Immature natural killer cell (primary cell): ENCODE data around the gene MPDU1. TPM values are rescaled to one million over a fixed set of nuclear protein-coding genes. Genes with fewer than 3 reads are reported as not detected.
"Not testable (repeated sequence)": the region's sequence is repeated elsewhere in the genome, so short reads cannot be mapped to it uniquely, and the experiment has no call there.

Source experiments
- DNase-seq, 3 donors: peaks; one replicate each; pipeline ENCODE4 v3.0.0; 2022; ENCODE audit warnings: mixed read lengths in 1 of 3
- H3K27ac Mint-ChIP-seq, 6 donors: one replicate each; pipeline ENCODE4 v1.8.0; 2020; ENCODE audit warnings: mixed read lengths in 6 of 6, mild to moderate bottlenecking in 5 of 6, inconsistent platforms in 4 of 6, moderate library complexity in 3 of 6
- H3K27me3 Mint-ChIP-seq, 3 donors: one replicate each; pipeline ENCODE4 v1.8.0; 2020 to 2021; ENCODE audit warnings: low read depth in 3 of 3, mild to moderate bottlenecking in 3 of 3, mixed read lengths in 3 of 3, moderate library complexity in 3 of 3, inconsistent platforms in 1 of 3
- H3K36me3 Mint-ChIP-seq, 3 donors: one replicate each; pipeline ENCODE4 v1.8.0; 2020; ENCODE audit warnings: mixed read lengths in 3 of 3, inconsistent platforms in 2 of 3, mild to moderate bottlenecking in 2 of 3
- H3K4me1 Mint-ChIP-seq, 2 donors: one replicate each; pipeline ENCODE4 v1.8.0; 2020; ENCODE audit warnings: inconsistent platforms in 2 of 2, mild to moderate bottlenecking in 2 of 2, mixed read lengths in 2 of 2, moderate library complexity in 1 of 2
- H3K4me3 Mint-ChIP-seq, 5 donors: one replicate each; pipeline ENCODE4 v1.8.0; 2020; ENCODE audit warnings: mild to moderate bottlenecking in 5 of 5, mixed read lengths in 5 of 5, inconsistent platforms in 3 of 5, moderate library complexity in 3 of 5
- H3K9me3 Mint-ChIP-seq, 6 donors: one replicate each; pipeline ENCODE4 v1.8.0; 2020; ENCODE audit warnings: mild to moderate bottlenecking in 6 of 6, mixed read lengths in 6 of 6, inconsistent platforms in 4 of 6, moderate library complexity in 3 of 6
- polyA plus RNA-seq, 3 donors: library from polyadenylated mRNA; unstranded; fragments of 300-500 nt; fragmentation: Illumina TruSeq; gene quantifications; one replicate each; pipeline ENCODE4 v1.2.3, GENCODE V29; 2021

The MPDU1 gene
- polyA plus RNA-seq, 3 donors from 2014 or later: 31.6 to 44.0 (median 41.6) TPM

DNA sequence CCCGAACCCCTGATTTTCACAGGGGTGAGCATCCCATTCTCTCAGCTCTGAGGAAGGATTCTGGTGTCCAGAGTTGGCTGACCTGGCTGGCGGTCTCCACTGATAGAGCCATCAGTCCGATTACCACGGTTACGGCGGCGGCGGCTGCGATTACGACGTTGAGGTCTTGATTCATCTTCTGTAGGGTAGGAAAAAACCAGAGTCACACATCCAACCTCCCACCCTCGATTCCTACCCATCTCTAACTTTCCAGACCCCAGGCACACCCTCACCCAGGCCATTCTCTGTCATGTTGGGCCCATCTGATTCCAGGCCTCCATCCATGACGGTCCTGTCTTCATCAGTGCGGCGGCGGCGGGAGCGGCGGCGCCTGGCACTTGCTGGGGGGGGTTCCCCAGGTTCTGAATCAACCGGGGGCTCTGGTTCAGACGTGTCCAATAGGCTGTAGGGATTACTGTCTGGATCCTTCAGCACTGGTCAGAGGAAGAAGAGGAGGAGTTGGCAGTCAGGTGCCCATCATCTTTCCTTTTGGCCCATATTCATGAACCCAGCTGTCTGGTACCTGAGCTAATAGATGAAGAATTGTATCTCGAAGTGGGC lies 8.9 kb downstream of the MPDU1 start:
- Mint-ChIP-seq H3K27me3 (peaks cover 0 to 5% (median 0%) of the 10 kb centered on the region in 3 donors), H3K4me3 (no peak overlapping the region), H3K36me3 (peaks cover 24 to 45% (median 28%) of the 10 kb centered on the region in 3 donors), H3K27ac (no peak overlapping the region), H3K4me1 (peaks cover 0 to 2% of the 10 kb centered on the region in 2 donors), H3K9me3 (no peaks in the 10 kb centered on the region)
- no peak for DNase-seq

DNA sequence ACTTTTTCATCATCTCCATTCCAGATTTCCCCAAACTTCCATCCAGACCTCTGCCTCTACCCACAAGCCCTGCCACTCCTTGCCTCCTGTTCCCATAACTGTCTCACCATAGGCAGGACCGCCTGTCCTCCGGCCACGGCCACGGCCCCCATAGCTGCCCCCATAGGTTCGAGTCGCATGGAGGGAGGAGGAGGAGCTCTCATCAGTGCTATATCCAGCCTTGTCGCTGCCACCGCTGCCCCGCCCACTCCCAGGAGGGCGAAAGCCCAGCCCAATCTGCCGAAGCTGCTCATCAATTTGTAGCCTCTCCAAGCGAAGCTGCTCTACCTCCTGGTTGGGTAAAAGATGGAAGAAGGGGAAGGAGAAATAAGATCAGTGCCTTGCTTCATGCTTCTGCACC lies 9.6 kb downstream of the MPDU1 start:
- H3K9me3 Mint-ChIP-seq: no peaks in the 10 kb centered on the region
- peak overlapping the region in 1 of 6 donors; percentile 49 for H3K27ac Mint-ChIP-seq
- no peak for DNase-seq
- H3K36me3 Mint-ChIP-seq: peaks cover 24 to 45% (median 28%) of the 10 kb centered on the region in 3 donors
- no peak overlapping the region for H3K4me3 Mint-ChIP-seq
- H3K27me3 Mint-ChIP-seq: peaks cover 0 to 5% (median 1%) of the 10 kb centered on the region in 3 donors
- peaks cover 0 to 2% of the 10 kb centered on the region in 2 donors for H3K4me1 Mint-ChIP-seq

DNA sequence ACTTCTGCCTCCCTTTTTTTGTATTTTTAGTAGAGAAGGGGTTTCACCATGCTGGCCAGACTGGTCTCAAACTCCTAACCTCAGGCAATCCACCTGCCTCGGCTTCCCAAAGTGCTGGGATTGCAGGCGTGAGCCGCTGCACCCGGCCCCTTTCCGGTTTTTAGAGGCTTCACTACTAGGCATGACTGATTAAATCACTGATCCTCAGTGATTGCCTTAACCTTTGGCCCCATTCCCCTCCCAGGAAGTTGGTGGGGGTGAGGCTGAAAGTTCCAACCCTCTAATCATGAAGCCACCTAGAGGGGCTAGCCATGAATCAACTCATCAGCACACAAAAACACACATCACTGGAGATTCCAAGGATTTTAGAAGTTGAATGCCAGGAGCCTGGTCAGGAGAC lies 13.9 kb downstream of the MPDU1 start:
- H3K9me3 Mint-ChIP-seq, H3K4me1 Mint-ChIP-seq, H3K27ac Mint-ChIP-seq, H3K27me3 Mint-ChIP-seq, H3K4me3 Mint-ChIP-seq, DNase-seq: not testable (repeated sequence)
- H3K36me3 Mint-ChIP-seq: peaks cover 27 to 44% (median 29%) of the 10 kb centered on the region in 3 donors

DNA sequence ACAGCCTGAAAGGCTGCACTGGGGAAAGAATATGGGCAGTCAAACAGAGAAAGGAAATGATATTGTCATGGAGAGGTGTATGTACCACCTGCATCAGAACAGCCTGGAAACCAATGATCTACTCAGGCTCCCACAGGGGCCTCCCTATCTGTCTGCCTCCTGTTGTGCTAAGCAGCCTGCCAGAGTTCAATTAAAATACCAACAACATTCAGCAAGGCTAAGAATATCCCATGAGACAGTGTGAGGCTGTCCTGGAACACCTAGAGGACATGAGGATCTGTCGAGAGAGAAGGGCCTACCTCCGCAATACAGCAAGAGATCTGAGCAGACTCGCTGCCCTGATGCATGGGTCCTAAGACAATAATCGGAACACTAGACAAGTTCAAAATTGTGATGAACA lies 22.6 kb downstream of the MPDU1 start:
- peaks cover 19 to 33% (median 20%) of the 10 kb centered on the region in 3 donors for H3K36me3 Mint-ChIP-seq
- H3K9me3 Mint-ChIP-seq: no peaks in the 10 kb centered on the region
- H3K4me3 Mint-ChIP-seq: no peak overlapping the region
- H3K4me1 Mint-ChIP-seq: peaks cover 7 to 24% of the 10 kb centered on the region in 2 donors
- peaks cover 0 to 4% (median 0%) of the 10 kb centered on the region in 3 donors for H3K27me3 Mint-ChIP-seq
- DNase-seq: no peak
- H3K27ac Mint-ChIP-seq: peak overlapping the region in 1 of 6 donors; percentile 21

DNA sequence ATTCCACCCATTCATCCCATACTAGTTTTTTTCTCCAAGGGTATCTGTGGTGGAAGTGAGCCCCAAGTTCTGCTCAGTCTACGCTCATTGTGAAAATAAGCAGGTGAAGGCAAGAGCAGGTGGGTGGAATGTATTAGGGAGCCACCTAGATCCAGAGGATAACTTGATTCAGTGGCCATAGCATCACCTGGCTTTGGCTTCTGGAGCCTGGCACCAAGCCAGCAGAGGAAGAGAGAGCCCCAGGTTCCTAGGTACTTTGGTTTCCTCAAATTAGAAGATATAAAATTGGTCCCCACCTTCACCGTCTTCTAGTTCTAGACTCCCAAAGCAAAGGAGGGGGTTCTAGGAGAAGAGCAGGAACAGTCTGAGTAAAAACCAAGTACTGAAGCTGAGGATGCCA lies 27.0 kb downstream of the MPDU1 start:
- peaks cover 33 to 51% of the 10 kb centered on the region in 2 donors for H3K4me1 Mint-ChIP-seq
- no peak for DNase-seq
- no peaks in the 10 kb centered on the region for H3K9me3 Mint-ChIP-seq
- peaks cover 5 to 14% (median 12%) of the 10 kb centered on the region in 3 donors for H3K27me3 Mint-ChIP-seq
- H3K4me3 Mint-ChIP-seq: no peak overlapping the region
- H3K36me3 Mint-ChIP-seq: peaks cover 9 to 17% (median 9%) of the 10 kb centered on the region in 3 donors
- H3K27ac Mint-ChIP-seq: peak overlapping the region in 1 of 6 donors; percentile 49

DNA sequence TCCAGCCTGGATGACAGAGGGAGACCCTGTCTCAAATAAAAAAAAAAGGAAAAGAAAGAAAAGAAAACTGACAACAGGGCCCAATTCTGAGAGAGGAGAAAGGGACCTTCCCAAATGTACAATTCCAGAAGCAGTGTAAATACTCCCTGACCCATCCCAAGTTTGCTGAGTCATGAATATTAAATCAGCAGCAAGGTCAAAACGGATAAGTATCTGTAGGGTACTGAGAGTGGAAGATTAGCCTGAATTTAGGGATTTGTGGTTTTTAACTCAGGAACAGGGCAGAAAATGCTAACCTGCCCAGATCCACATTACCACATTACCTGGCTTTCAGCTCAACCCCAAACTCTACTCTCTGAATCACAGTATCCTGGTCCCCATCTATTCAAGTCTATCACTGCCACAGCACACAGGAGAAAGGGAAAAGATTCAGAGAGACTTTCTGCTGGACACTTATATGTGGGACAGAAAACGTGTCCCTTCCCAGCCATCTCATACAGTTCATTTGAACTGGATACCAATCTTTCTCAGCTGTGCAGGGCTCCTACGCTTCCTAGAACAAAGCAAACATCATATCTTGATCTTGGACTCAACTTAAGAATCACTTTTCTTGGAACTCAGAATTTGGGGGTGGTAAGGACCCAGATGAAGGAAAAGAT lies 28.1 kb downstream of the MPDU1 start:
- Mint-ChIP-seq H3K27ac (peak overlapping the region in 4 of 6 donors; percentile 2 to 76 (median 51)), H3K4me3 (peak overlapping the region; percentile 13 to 62 (median 58))

DNA sequence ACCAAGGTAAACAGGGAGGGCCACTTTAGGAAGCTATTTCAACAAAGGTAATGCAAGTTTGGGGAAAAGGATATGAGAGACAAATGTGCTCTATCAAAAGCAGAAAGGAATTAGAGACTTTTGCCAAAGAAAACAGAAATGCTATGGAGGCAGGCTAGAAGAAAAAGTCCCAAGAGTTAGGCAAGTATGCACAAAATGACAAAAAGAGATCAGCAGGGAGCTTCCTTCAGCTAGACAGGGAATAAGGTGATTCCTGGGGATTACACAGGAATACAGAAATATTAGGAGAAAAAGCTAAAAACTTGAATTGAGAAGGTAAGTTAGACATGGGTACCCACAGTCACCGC lies 28.6 kb downstream of the MPDU1 start:
- H3K4me3 Mint-ChIP-seq: peak overlapping the region; percentile 13 to 62 (median 58)
- H3K4me1 Mint-ChIP-seq: peaks cover 33 to 44% of the 10 kb centered on the region in 2 donors
- peaks cover 0 to 11% (median 0%) of the 10 kb centered on the region in 3 donors for H3K36me3 Mint-ChIP-seq
- H3K27ac Mint-ChIP-seq: peak overlapping the region in 5 of 6 donors; percentile 2 to 76 (median 42)
- no peak for DNase-seq
- no peaks in the 10 kb centered on the region for H3K9me3 Mint-ChIP-seq
- peaks cover 5 to 13% (median 12%) of the 10 kb centered on the region in 3 donors for H3K27me3 Mint-ChIP-seq

More for the DNA sequence above, 28.1 kb downstream of the MPDU1 start:
- no peak for DNase-seq
- Mint-ChIP-seq H3K4me1 (peaks cover 33 to 44% of the 10 kb centered on the region in 2 donors), H3K36me3 (peaks cover 0 to 11% (median 0%) of the 10 kb centered on the region in 3 donors), H3K9me3 (no peaks in the 10 kb centered on the region), H3K27me3 (peaks cover 5 to 13% (median 12%) of the 10 kb centered on the region in 3 donors)

DNA sequence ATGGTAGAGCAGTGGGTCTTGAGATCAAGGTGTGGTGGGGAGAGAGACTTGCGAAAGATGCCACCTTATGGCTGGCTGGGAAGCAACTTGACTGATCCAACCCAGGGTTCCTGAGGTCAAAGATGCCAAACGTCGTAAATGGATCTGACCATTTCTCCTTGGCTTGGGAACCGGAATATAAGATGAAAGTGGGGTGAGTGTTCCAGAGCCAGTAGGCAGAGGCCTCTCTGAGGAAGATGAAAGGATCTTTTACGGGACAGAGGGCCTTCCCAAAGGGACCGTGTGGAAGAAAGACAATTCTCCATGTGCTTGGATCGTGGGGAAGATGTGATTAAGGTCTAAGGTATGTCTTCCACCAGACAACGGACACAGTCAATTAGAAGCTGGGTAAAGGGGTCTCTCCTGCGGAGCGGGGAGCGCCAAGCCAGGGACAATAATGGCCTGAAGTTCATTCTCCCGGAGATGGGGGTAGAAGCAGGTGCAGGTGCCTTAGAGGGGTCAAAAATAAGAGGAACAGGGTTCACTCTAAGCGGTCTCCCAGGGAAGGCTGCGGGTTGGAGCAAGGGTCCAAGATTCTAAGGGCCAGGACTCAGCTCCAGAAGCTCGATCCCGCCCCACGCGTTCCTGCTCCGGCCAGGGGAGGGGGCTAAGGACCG lies 30.2 kb downstream of the MPDU1 start:
- no peaks in the 10 kb centered on the region for H3K9me3 Mint-ChIP-seq
- peaks cover 0 to 11% (median 0%) of the 10 kb centered on the region in 3 donors for H3K36me3 Mint-ChIP-seq
- DNase-seq: no peak
- peak overlapping the region; percentile 77 to 94 (median 84) for H3K27ac Mint-ChIP-seq
- H3K27me3 Mint-ChIP-seq: peaks cover 5 to 13% (median 12%) of the 10 kb centered on the region in 3 donors
- H3K4me3 Mint-ChIP-seq: peak overlapping the region; percentile 83 to 94 (median 85)
- peaks cover 33 to 44% of the 10 kb centered on the region in 2 donors for H3K4me1 Mint-ChIP-seq

DNA sequence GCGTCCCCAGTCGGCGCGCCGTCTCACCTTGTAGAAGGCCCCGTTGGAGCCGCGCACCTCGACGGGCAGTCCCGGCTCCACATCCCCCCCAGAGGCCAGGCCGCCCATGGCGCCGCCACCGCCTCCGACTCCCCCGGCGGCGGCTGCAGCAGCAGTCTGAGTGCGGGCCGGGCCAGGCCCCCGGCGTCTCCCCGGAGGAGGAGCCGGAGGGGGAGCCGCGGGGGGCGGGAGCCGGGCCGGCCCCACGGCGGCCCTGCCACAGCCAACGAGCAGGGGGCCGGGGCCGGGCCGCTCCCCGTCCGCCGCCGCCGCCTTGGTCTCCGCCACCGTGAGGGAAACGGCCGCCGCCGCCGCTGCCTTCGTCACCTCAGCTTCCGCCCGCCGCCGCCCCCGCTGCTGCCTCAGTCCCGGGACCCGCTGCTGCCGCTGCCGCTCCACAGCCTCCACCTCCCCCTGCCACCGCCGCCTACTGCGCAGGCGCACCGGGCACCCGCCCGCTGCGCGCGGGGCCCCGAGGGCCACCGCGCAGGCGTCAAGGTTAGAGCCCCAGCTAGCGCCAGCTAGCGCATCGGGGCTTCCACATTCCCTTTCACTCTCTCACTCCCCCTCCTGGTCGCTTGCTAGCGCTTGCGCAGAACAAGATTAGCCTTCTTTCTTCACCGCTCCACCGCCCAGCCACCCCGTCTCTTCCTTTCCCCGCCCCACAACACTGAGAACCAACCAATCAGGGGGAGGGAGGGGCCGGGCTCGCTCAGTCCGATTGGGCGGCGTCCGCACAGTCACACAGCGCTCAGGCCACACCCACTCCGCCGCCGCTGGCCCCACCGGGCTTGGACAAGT lies 31.0 kb downstream of the MPDU1 start, which contains the start of gene FXR2:
TSS of gene FXR2 (minus strand) at position 473 of the 840 bp plus-strand sequence. CDS start at position 108, 365 bp downstream.
- H3K27me3 Mint-ChIP-seq: peaks cover 5 to 13% (median 12%) of the 10 kb centered on the region in 3 donors
- H3K27ac Mint-ChIP-seq: peak within 1 kb of the TSS; percentile 83 to 96 (median 92)
- peaks cover 29 to 39% of the 10 kb centered on the region in 2 donors for H3K4me1 Mint-ChIP-seq
- peaks cover 0 to 11% (median 0%) of the 10 kb centered on the region in 3 donors for H3K36me3 Mint-ChIP-seq
- H3K9me3 Mint-ChIP-seq: no peaks in the 10 kb centered on the region
- peak within 1 kb of the TSS; percentile 85 to 94 (median 89) for H3K4me3 Mint-ChIP-seq
- peak; percentile 98 to 99 (median 99) for DNase-seq

DNA sequence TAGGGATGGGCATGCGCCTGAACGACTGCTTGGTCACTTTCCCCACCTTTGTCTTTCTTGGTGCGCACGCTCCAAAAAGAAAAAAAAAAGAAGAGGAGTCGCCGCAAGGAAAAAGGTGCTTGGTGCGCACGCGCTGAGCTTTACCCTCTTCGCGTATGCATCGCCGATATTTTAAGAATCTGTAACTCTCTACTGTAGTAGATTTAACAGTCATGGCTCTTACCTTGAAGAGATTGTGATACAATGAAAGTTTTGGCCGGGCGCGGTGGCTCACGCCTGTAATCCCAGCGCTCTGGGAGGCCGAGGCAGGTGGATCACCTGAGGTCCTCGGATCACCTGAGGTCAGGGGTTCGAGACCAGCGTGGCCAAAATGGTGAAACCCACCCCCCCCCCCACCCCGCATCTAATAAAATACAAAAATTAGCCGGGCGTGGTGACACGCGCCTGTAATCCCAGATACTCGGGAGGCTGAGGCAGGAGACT lies 31.7 kb downstream of the MPDU1 start:
- H3K9me3 Mint-ChIP-seq: no peaks in the 10 kb centered on the region

DNA sequence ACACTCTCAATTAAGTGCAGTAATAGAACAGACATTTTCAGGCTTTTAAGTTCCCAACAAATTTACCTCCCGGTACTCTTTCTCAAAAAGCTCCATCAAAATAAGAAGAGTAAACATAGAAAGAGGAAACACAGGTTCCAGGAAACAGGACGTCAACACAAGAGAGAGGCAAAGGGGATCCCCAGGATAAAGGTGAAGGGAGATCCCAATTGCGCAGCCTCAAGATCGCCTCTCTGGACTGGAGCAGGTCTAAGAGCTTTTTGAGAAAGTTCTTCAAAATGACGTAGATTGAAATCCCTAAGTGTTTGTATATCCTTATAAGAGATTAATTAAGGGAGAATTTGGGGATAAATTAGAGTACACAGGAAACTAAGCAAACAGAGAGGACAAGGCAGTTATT lies 35.0 kb downstream of the MPDU1 start:
- DNase-seq: no peak
- no peaks in the 10 kb centered on the region for H3K36me3 Mint-ChIP-seq
- H3K4me1 Mint-ChIP-seq: peaks cover 5 to 8% of the 10 kb centered on the region in 2 donors
- H3K27me3 Mint-ChIP-seq: peaks cover 5 to 13% (median 11%) of the 10 kb centered on the region in 3 donors
- no peak overlapping the region for H3K27ac Mint-ChIP-seq
- H3K9me3 Mint-ChIP-seq: no peaks in the 10 kb centered on the region
- H3K4me3 Mint-ChIP-seq: no peak overlapping the region

More for the DNA sequence above, 31.7 kb downstream of the MPDU1 start:
- H3K4me1 Mint-ChIP-seq: peaks cover 29 to 34% of the 10 kb centered on the region in 2 donors
- peaks cover 5 to 13% (median 12%) of the 10 kb centered on the region in 3 donors for H3K27me3 Mint-ChIP-seq
- H3K36me3 Mint-ChIP-seq: peaks cover 0 to 11% (median 0%) of the 10 kb centered on the region in 3 donors
- peak overlapping the region; percentile 84 to 89 (median 86) for H3K4me3 Mint-ChIP-seq
- peak overlapping the region; percentile 83 to 96 (median 88) for H3K27ac Mint-ChIP-seq
- DNase-seq: no peak

DNA sequence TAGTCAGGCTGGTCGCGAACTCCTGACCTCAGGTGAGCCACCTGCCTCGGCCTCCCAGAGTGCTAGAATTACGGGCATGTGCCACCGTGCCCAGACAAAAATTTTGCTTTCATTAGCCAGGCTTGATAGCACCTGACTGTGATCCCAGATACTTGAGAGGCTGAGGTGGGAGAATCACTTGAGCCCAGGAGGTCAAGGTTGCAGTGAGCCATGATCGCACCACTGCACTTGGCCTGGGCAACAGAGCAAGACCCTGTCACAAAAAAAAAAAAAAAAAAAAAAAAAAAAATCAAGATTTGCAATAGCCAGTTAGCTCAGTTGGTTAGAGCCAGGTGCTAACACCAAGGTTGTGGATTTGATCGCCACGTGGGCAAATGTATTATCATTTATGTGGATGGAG lies 37.2 kb downstream of the MPDU1 start:
- DNase-seq: no peak
- Mint-ChIP-seq H3K4me3 (no peak overlapping the region), H3K27me3 (peaks cover 0 to 1% (median 0%) of the 10 kb centered on the region in 3 donors), H3K36me3 (no peaks in the 10 kb centered on the region), H3K4me1 (no peaks in the 10 kb centered on the region), H3K9me3 (no peaks in the 10 kb centered on the region), H3K27ac (no peak overlapping the region)

DNA sequence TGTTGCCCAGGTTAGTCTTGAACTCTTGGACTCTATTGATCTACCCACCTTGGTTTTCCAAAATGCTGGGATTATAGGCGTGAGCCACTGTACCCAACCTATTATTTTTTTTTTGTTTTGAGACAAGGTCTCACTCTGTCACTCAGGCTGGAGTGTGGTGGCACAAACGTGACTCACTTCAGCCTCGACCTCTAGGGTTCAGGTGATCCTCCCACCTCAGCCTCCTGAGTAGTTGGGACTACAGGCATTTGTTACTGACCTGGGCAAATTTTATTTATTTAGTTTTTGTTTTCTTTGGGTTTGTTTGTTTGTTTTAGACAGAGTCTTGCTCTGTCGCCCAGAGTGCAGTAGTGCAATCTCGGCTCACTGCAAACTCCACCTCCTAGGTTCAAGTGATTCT lies 40.0 kb downstream of the MPDU1 start:
- Mint-ChIP-seq H3K36me3 (no peaks in the 10 kb centered on the region), H3K27ac (no peak overlapping the region), H3K27me3 (peaks cover 0 to 4% (median 2%) of the 10 kb centered on the region in 3 donors), H3K4me3 (no peak overlapping the region), H3K4me1 (peaks cover 11 to 17% of the 10 kb centered on the region in 2 donors), H3K9me3 (no peaks in the 10 kb centered on the region)
- no peak for DNase-seq
